Nucleus accumbens (tissue), 56 donors: Measurements from ENCODE around the gene LMF1.
"Not testable (repeated sequence)": the region's sequence is repeated elsewhere in the genome, so short reads cannot be mapped to it uniquely, and the experiment has no call there.

ENCODE experiments used
- DNase-seq, 56 donors: peaks; one replicate each; lab custom pipeline; 2025; lab: John Stamatoyannopoulos, UW

Gene LMF1

DNA sequence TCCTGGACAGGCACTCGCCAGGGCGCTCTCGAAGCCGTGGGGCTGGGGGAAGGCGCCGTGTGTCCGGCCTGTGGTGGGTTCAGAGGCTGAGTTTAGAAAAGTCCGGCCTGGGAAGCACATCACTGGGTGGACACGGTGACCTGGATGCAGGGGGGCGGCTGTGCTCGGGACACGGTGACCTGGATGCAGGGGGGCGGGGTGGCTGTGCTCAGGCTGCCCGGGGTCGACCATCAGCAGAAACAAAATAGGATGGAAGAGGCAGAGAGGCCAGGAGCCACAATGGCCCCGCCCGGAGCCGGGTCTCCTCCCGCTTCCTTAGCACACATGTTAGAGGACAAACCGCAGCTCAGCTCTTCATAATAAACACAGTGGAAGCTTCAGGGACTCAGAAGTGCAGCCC, 127.0 kb downstream of the LMF1 start:
- no peak for DNase-seq

- peak in 2 of 56 donors; percentile 11 to 40 for DNase-seq
Observed at GRCh38 chr16:842711-843560, 127.8 kb downstream of the LMF1 start.

- peak in 37 of 56 donors; percentile 10 to 78 (median 48) for DNase-seq
Observed at GRCh38 chr16:842061-842476, 128.7 kb downstream of the LMF1 start.

GRCh38 chr16:841455-842060, 129.2 kb downstream of the LMF1 start:
- DNase-seq: no peak

DNA sequence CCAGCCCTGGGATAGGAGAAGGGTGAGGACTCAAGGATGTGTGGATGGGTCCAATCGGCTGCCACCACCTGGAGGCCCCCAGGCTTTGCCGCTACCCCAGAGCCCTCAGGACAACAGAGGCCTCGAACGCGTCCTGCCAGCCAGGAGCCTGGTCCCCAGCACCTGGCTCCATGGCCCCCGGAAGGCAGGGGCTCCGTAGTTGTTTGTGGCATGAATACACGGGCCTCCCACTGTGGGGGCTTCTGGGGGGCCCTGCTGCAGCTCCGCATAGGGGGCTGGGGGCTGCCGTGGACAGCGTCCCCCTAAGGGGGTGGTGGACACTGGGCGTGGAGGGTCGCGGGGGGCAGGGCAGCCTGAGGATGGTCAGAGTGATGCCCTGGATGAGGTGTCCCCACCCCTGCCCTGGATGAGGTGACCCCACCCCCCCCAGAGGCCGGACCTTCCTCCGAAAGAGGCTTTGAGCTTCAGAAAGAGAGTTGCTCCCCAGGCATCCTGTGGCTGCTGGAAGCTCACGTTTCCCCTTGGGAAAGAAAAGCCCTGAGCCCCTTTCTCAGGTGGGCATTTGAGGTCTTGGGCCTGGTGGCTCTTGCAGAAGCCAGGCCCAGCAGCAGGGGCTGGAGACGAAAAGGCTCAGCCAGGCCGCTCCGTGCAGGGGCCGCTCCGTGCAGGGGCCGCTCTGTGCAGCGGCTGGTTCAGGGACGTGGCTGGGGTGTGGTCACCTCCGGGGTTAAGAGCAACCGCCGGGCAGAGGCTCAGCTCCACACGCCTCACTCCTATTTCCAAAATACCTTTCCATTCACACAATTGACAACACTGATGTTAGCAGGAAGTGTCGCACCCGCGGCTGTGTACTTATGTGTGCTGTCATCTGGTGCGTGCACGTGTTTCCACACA, 130.0 kb downstream of the LMF1 start:
- DNase-seq: no peak

DNA sequence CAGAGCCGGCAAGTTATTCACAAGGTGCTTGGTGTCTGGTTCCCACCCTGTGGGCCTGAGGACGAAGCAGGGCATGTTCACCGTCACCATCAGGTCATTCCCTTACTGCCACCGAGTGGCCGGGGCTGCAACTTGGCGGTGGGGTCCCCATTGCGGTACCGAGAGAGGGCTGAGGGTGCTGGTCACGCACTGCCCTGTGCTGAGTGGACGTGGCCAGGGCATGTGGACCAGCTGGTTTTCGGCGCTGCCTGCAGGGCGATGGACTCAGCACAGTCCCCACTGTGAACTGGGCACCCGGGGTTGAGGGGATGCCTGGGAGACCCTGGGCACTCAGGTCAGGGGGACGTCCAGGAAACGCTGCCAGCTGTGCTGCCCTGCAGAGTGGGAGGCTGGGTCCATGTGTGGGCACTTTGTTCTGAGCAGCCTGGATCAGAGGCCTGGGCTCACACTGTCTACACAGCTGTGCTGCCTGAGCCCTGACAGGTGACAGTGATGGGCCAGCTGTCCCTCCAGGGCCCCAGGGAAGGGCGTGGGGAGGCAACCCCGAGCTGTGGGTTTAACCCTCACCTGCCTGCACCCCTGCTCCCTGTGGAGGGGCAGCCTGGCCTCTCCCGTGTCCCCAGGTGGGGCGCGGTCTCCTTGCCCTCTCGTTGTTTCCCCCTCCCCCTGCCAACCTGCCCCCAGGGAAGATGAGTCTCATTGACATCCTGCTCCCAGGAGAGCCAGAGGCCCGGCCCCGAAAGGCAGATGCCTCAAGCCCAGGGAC, 131.0 kb downstream of the LMF1 start:
- no peak for DNase-seq

DNA sequence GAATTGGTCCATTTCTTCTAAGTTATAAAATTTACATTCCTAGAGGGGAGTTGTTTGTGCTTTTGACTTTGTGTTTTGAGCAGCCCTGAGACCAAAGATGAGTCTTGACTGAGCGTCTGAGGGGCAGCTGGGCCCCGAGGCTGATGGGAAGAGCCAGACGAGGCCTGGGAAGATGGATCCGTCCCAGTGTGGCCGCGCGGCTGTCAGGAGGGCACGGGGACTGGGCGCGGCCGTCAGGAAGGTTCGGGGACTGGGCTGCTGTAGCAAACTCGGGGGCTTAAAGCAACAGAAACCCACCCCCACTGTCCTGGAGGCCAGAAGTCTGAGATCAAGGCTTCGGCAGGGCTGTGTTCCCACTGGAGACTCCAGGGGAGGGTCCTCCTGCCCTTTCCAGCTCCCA, 132.0 kb downstream of the LMF1 start:
- DNase-seq: no peak

DNA sequence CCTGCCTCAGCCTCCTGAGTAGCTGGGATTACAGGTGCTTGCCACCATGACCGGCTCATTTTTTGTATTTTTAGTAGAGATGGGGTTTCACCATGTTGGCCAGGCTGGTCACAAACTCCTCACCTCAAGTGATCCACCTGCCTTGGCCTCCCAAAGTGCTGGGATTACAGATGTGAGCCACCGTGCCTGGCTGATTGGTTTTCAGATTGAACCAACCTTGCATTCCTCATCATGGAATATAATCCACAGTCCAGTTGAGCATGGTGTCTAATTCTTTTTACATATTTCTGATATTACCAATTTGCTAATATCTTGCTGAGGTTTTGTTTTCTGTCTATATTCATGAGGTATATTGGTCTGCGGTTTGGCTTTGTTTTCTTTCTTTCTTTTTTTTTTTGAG, 134.0 kb downstream of the LMF1 start:
- DNase-seq: not testable (repeated sequence)

DNA sequence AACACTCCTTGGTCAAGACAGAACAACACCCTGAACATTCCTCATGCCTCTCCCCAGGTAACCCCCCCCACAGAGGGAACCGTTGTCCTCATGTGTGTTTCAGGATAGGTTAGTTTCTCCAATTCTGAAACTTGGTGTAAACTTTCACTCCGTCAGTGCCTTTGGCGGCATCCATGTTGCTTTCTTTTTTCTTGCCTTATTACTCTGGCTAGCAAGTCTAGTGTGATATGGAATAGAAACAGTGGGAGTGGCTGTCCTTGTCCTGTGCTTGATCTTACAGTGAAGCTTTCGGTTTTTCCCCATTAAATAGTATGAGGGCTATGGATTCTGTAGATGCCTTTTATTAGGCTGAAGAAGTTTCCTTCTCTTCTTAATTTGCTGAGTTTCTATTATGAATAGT, 134.6 kb downstream of the LMF1 start:
- no peak for DNase-seq

GRCh38 chr16:835373-835772, 135.4 kb downstream of the LMF1 start:
- no peak for DNase-seq

GRCh38 chr16:833411-833810, 137.4 kb downstream of the LMF1 start:
- no peak for DNase-seq

GRCh38 chr16:832652-833336, 138.0 kb downstream of the LMF1 start:
- DNase-seq: no peak

- no peak for DNase-seq
Observed at GRCh38 chr16:831571-832413, 139.0 kb downstream of the LMF1 start.

DNA sequence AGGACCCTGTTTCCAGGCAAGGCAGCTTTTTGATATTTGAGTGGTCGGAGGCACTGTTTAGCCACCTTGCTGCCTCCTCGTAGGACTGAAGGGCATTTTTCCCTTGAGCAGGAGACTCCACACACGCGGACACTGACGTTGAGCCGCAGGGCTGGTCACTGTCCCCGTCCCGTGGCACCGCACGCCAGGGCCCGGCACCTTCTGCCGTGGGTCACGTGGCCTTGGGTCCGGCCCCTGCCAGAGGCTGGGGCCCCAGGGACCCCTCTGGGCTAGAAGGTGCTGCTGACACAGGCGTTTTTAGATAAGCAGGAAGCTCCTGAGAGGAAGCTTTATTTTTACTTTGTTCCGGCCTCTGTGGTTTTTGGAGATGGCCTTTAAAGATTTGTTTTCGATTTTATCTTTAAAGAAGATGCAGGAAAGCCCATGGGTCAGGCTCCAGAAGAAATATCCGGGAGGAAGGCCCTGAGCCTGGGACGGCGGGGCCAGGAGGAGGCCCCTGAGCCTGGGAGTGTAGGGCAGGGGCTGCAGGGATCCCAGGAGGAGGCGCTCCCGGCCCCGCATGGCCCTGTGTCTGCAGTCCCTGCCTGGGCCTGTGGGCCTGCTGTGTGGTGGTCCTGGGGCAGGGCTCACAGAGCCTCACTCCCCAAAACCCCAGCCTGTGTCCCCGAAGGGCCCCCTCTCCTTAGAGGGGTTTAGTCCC, 139.8 kb downstream of the LMF1 start:
- DNase-seq: no peak

DNA sequence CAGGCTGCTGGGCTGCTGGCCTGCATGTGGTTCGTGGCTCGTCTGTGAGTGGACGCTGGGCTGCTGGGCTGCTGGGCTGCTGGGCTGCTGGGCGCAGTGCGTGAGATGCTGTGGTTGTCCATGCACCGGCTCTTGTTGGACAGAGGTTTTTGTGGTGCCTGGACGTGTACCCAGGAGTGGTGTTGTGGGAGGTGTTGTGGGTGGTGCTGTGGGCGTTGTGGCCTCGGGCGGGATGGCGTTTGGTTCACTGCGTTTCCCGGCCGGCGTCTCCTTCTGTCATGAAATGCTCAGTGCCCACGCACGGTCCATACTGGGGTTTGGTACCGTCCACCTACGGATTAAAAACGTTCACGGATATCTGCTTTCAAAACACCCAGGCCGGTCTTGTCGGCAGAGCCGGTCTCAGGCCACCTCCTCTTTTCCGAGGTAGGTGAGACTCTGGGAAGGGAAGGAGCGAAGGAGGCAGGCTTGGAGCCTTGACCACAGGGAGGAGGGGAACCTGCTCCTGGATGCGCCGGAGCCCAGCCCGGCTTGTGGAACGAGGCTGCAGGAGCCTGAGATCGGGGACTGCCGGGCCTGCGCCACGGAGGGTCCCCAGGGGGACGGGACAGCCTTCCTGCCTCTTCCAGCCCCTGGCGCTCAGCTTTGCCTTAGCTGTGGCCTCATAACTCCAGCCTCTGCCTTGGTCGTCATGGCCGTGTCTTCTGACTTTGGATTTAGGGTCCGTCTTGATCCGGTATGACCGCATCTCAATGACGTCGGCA, 140.5 kb downstream of the LMF1 start:
- no peak for DNase-seq

DNA sequence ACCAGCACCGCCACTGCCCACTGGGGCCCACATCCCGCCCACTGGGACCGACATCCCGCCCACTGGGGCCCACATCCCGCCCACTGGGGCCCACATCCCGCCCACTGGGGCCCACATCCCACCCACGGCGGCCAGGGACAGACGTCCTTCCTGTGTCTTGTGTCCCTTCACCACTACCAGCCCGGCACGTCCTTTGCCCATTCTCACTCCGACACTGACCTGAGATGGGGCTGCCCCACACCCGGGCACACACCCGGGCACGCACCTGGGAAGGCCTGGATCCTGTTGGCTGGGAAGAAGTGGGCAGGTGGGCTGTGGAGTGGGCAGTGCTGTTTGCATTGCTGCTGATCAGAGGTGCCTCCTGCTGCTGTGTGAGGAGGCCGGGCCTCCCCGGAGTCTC, 141.9 kb downstream of the LMF1 start:
- no peak for DNase-seq

GRCh38 chr16:827513-827912, 143.3 kb downstream of the LMF1 start:
- no peak for DNase-seq
